Stimulated activated CD8-positive, alpha-beta memory T cell treated with anti-CD3 and anti-CD28 coated beads, Interleukin-15, amount 100 ng/mL, for 48 hours (primary cell): ENCODE measurements around the gene CEBPG.

Source experiments
- DNase-seq, 2 donors: peaks; one replicate each; pipeline ENCODE4 v3.0.0-alpha.2; 2020; ENCODE audit warnings: low read depth in 2 of 2

CEBPG gene

DNA sequence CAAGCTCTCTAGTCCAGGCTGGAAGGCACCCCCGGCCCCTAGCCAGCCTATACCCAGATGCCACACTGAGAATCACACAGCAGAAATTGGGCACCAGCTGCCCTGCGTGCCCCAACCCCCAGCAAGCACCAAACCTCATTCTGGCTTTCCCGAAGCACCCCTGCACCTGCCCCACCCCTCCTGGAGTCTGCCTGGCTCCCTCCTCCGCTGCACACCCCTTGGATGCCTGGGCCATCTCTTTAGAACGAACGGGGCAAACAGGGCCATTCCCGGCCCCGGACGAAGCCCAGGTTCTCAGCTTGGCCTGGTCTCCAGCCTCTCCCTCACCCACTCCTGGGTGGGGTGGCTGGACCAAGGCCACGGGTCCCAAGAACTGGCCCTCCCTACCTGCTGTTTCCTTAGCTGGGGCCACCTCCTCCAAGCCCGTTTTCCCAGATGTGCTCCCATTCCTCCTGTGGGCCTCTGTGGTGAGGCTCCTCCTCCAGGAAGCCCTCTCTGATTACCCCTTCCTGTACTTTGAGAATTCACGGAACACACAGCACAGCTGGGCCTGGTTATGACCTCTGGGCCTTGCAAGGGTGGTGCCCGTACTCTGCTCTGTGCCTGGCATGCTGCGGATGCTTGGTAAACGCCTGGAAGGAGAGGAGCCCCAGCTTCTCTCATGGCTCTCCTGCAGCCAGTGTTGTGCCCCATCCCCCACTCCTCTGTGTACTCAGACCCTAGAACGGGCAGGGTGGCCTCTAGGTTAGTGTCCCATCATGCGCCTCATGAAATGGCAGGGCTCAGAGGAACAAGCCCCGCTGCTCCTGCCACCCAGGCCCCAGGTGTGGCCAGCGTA is 21.4 kb downstream of the CEBPG start:
- no peak for DNase-seq

DNA sequence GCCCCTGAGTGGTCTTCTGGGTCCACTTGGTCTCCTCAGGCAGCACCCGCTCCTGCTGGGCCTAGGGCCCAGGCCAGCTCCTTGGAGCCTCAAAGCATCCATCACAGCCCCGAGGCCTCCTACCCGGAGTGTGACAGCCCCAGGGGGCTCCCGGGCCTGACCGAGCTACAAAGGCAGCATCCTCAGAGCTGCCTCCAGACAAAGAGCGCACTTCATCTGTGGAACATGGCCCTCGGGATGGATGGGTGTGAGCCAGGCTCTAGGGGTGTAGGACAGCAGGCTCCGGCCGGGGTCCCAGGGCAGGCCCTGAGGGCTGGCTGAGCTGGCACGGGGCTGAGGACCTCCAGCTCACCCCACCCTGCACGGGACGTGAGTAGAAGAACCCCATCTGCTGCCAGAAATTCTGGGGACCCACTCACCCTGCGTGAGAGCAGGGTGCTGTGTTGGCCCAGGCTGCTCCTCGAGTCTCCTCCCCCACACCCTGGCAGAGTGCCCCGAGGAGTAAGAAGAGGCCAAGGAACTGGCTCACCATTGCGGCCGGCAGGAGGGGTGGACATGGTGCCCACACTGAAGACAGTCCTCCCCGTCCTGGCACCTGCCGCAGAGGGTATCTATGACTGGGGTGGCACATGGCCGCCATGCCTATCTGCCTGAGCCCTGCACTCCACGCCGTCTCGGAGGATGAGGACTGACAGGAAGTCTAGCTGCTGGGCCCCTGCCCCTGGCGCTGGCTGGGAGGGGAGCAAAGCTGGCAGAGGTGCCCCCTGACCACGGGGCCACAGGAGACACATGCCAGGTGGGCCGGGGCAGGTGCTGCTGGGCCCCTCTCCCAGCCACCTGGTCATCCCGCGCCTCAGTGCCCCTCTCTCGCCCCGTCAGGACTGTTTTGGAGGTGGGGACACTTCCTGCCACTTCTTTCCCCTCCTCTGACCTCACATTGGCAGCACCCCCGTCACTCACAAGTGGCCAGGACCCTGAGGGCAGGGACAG is 22.3 kb downstream of the CEBPG start:
- DNase-seq, result no peak

- DNase-seq, result no peak
Measured at GRCh38 chr19:33396701-33397535, 23.4 kb downstream of the CEBPG start.

DNA sequence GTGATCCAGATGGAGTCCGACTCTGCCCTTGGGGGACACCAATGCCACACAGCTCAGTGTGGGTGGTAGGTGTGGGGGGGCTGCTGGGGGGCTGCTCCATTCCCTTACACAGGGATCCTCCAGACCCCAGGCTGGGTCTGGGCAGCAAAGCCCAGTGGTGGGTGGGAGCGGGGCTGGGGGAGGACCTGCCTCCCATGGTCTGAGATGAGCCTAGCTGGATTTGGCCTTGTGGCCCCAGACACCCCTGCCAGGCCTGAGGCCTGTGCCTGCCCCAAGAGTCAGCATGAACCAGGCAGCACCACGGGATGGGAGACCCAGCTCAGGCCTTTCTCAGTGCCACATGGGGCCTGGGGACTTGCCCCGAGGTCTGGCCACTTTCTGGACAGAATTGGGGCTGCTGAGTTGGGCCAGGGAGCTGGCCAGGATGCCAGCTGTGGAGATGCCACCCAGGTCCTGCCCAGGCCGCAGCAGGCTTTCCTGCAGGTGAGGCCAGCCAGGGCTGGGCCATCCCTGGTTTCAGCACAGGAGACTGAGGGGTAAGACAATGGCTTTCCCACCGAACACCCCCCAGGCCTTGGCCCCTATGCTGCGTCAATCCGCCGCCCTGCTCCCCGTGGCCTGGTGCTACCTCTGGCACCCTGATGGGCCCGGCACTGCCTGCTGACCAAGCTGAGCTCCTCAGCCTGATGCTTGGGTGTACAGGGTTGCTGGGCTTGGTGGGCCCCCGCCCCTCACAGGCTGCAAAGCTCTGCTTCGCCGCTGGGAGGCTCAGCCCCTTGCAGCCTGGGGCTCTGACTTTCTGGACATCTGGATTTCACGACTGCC is 24.2 kb downstream of the CEBPG start:
- DNase-seq, result no peak

- no peak for DNase-seq
Measured at GRCh38 chr19:33398361-33399060, 25.0 kb downstream of the CEBPG start.

DNA sequence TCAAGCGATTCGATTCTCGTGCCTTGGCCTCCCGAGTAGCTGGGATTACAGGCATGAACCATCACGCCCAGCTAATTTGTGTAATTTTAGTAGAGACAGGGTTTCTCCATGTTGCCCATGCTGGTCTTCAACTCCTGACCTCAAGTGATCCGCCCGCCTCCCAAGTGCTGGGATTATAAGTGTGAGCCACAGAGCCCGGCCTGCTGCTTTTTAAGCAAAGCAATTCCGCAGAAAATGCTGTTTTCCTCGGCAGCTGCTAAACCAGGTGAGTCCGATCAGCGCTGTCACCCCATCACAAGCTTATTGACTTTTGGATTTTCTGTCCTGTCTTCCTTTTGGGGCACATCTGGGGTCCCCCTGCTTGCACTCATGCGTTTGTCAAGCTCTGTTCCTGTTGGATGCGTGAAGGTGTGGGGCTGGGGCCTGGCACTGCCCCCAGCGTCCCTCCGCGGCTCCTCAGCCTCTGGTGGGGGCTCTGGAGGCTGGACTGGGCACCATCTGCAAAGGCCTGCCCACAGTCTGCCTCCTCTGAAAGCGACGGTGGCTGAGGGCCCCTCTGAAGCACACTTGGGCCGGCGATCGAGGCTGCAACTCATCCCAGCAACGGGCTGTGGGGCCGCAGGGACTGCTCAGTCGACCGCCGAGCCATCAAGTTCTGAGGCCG is 25.7 kb downstream of the CEBPG start:
- no peak for DNase-seq

DNA sequence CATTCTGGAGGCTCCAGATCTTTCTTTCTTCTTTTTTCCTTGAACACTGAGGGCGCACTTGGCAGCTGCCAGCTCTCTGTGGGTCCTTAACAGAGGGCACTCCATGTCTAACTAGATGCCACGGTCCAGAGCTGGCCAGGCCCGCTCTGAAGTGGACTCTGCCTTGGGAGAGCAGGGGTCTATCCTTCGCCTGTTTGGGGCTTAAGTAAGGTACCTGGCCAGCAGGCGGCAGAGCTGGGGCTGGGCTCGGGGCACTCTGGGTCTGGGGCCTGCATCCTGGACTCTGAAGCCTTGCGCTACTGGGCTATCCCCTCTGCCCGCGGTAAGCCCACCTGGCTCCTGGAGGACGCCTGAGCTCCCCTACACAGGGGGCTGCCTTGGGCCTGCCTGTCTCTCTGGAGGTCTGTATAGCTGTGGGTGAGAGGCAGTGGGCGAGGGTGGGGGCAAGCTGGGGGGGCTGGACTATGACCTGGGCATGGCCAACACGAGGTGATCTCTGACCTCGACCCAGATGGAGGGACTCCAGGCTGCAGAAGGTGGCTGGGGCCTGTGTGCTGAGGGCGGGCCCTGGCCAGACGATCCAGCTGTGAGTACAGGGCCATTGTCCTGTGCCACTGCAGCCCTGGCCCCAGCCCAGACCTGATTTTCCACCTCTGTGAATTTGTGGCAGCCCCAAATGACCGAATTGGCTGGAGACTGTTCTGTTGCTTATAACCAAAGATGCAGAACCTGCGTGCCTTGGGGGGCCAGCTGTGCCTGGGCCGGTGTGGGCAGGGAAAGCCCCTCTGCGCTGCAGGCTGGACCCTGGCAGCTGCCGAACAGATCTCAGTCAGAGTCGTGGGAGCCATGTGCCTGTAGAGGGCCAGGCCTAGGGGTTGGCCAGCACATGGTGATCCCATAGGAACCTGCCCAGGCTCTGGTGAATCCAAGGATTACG is 26.5 kb downstream of the CEBPG start:
- no peak for DNase-seq

GRCh38 chr19:33400856-33401682 is 27.6 kb downstream of the CEBPG start:
- no peak for DNase-seq

DNA sequence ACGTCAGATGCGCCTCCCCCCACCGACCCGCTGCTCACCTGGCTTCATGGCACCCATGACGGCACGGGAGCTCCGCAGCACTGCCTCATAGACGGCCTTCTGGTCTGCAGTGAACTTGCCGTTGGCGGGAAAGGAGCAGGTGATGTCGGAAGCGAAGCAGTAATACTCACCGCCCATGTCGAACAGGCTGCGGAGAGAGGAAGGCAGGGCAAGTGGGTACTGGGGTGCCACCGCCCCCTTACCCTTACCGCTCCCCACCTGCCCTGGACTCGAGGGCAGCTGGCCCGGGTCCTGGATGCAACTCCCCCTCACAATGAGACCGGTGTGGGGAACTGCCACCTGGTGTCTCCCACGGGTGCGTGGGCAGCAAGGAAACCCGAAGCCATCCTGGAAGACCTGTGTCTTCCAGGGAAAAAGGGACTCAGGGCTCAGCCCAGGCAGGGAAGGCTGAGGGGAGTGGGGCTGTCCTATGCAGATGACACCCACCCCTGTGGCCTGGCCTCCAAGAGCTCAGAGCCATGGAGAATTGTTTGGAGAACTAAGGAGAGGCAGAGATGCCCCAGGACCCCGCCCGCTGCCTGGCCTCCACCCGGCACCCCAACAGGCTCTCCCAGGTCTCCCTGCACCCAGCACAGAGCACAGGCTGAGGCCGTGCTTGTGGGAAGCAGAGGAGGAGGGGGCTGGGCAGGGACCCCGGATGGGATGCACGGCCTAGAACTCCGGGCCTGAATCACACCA is 28.3 kb downstream of the CEBPG start:
- no peak for DNase-seq

DNA sequence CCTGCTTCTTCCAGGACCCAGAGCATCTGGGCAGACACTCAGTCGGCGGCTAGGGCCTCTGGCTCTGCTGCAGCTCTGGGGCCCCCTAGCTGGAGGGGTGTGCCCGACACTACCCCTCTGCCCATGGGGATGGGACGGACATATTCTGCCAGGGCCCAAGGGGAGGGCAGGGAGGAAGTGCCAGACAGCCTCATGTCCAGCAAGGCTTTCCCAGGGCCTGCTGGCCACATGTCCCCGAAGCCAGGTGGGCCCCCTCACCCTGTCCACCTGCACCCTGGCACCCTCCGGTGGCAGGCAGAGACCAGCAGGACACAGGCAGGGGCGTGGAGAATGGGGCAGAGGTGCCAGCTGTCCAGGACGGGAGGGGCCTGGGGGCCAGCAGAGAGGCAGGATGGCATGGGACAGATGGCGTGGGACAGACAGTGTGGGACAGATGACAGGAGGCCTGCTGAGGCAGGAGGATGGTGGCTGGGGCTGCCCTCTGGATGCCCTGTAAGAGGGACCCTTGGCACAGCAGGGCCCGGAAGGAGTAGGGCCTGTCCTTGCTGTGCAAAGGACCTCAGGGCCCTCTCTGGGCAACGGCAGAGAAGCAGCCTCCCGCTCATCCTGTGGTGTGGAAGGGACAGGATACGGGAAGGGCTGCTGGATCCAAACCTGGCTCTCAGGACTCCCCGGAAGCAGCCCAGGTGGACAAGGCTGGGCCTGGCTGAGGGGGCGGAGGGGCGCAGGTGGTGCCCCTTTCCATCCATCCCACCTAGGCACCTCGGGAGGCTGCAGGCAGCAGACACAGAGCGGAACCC is 29.1 kb downstream of the CEBPG start:
- no peak for DNase-seq

- no peak for DNase-seq
Measured at GRCh38 chr19:33403221-33403972, 29.9 kb downstream of the CEBPG start.

GRCh38 chr19:33403973-33404304 is 30.4 kb downstream of the CEBPG start:
- no peak for DNase-seq

DNA sequence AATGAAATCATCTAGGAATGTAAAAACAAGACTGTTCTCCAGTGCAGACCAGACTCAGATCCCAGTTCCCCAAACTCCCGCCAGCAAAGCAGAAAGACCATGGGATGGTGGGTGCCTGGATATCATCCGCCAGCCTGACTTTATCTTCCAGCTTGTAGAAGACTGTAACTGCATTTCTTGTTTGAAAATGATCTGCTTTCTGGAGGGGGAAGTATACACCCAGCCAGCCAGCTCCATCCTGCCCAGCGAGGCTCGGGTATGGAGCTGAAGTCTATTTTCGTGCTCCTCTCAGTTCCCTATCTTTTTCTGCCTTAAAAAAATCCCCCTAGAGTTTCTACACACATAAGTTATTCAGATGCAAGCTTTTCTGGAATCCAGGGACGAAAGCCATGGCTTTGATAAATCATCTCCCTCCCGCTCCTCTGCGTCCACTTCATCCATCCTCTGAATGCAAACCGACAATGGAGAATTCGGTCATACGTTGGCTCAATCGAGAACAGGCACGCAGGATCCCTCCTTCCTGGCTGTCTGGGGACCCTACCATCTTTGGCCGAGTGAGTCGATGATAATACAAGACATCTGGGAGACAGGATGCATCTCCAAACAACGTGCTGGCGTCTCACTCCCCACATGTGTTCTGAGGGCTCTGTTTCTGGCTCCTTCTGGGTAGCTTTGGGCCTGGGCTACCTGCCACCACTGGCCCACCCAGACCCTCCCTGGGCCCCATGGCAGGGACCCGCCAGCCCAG is 31.2 kb downstream of the CEBPG start:
- DNase-seq, result no peak

GRCh38 chr19:33405254-33405552 is 31.7 kb downstream of the CEBPG start:
- no peak for DNase-seq
